ENCODE data around the gene DOCK2.
A peak's percentile ranks its signal among the peaks of the same experiment; 100 is the strongest.
"Not testable (repeated sequence)": the region's sequence is repeated elsewhere in the genome, so short reads cannot be mapped to it uniquely, and the experiment has no call there.

DOCK2 gene

GRCh38 chr5:169762338-169763095, 125.4 kb downstream of the DOCK2 start:
- no peak for DNase-seq

GRCh38 chr5:169763376-169764017, 126.4 kb downstream of the DOCK2 start:
- no peak for DNase-seq

GRCh38 chr5:169764018-169764378, 126.9 kb downstream of the DOCK2 start:
- no peak for DNase-seq

- no peak for DNase-seq
These were observed 128.3 kb downstream of the DOCK2 start for GRCh38 chr5:169765176-169765996.

- DNase-seq = not testable (repeated sequence)
These were observed 129.9 kb downstream of the DOCK2 start for GRCh38 chr5:169766943-169767342.

GRCh38 chr5:169767938-169768337, 130.9 kb downstream of the DOCK2 start:
- no peak for DNase-seq

GRCh38 chr5:169768416-169768815, 131.3 kb downstream of the DOCK2 start:
- DNase-seq = no peak

GRCh38 chr5:169770109-169770508, 133.0 kb downstream of the DOCK2 start:
- DNase-seq = no peak

GRCh38 chr5:169772256-169772655, 135.2 kb downstream of the DOCK2 start:
- DNase-seq = no peak

- DNase-seq = no peak
These were observed 135.6 kb downstream of the DOCK2 start for GRCh38 chr5:169772688-169773087.

GRCh38 chr5:169777159-169777558, 140.1 kb downstream of the DOCK2 start:
- peak; percentile 34 for DNase-seq

- DNase-seq = no peak
These were observed 141.8 kb downstream of the DOCK2 start for GRCh38 chr5:169778622-169779596.

GRCh38 chr5:169781420-169782345, 144.6 kb downstream of the DOCK2 start:
- no peak for DNase-seq

GRCh38 chr5:169785771-169786618, 148.9 kb downstream of the DOCK2 start:
- DNase-seq = no peak

GRCh38 chr5:169788168-169788567, 151.1 kb downstream of the DOCK2 start:
- DNase-seq = no peak

GRCh38 chr5:169789417-169789940, 152.4 kb downstream of the DOCK2 start:
- DNase-seq = no peak

GRCh38 chr5:169791251-169791650, 154.2 kb downstream of the DOCK2 start:
- no peak for DNase-seq

- DNase-seq = no peak
These were observed 158.3 kb downstream of the DOCK2 start for GRCh38 chr5:169795338-169795737.

GRCh38 chr5:169796731-169797130, 159.7 kb downstream of the DOCK2 start:
- DNase-seq = no peak

GRCh38 chr5:169797577-169797976, 160.5 kb downstream of the DOCK2 start:
- no peak for DNase-seq

Measured in NCI-H510A (cell line).